AG04449 (cell line): ENCODE data around the gene LPAR5.

Experiments
- CTCF ChIA-PET: fragments of 350-600 bp; formaldehyde crosslinking; extraction: SDS; loops from one replicate; lab custom pipeline; 2021; ENCODE audit warnings: antibody characterized with exemption; lab: Yijun Ruan, JAX
- POLR2A ChIA-PET: fragments of 400-600, 350-600 bp; formaldehyde crosslinking; extraction: SDS; loops from one replicate; lab custom pipeline; 2020; ENCODE audit warnings: antibody characterized with exemption, inconsistent platforms; lab: Yijun Ruan, JAX
- DNase-seq: peaks from one replicate; pipeline ENCODE4 v3.0.0-alpha.2; 2010; ENCODE audit warnings: low read depth, low spot score
- H3K4me3 ChIP-seq: 2 replicates; pipeline ENCODE4 v1.5.1; 2011; ENCODE audit warnings: low read depth, mild to moderate bottlenecking, control low read depth, low read length
- CTCF ChIP-seq: IDR thresholded peaks from one replicate; pipeline ENCODE4 v1.5.1; 2011; ENCODE audit warnings: mild to moderate bottlenecking, moderate library complexity, low read length, control low read depth, inconsistent platforms; ENCODE audit not compliant: insufficient read depth; ENCODE audit errors: missing control alignments

Gene LPAR5

GRCh38 chr12:6575648-6576047 is 60.1 kb downstream of the LPAR5 start:
- POLR2A ChIA-PET, result no interaction called here
- CTCF ChIA-PET, result interaction anchor here (1.0 to 2.1 kb wide), 4 partner anchors 8 to 22 kb away, joined by 3 to 10 read pairs (median 4); partner anchors contain the start of gene NOP2
- no peak for DNase-seq
- H3K4me3 ChIP-seq, result no peak overlapping the region
- no peak for TF ChIP-seq CTCF

GRCh38 chr12:6574576-6575295 is 61.0 kb downstream of the LPAR5 start:
- CTCF ChIA-PET, result interaction anchor here (1.1 to 2.9 kb wide), 3 partner anchors 11 to 17 kb away, joined by 3 to 10 read pairs (median 6); no protein-coding TSS in a partner anchor
- TF ChIP-seq CTCF, result no peak
- no peak overlapping the region for H3K4me3 ChIP-seq
- POLR2A ChIA-PET, result interaction anchor here (0.6 kb wide), 1 partner anchor 25 kb away, joined by 3 read pairs; no protein-coding TSS in a partner anchor
- DNase-seq, result no peak

GRCh38 chr12:6573001-6573400 is 62.8 kb downstream of the LPAR5 start:
- TF ChIP-seq CTCF, result no peak
- ChIA-PET POLR2A (interaction anchor here (0.6 to 0.9 kb wide), 2 partner anchors 11 to 248 kb away, joined by 3 read pairs; no protein-coding TSS in a partner anchor), CTCF (interaction anchor here (0.7 to 2.9 kb wide), 5 partner anchors 9 to 151 kb away, joined by 3 to 11 read pairs (median 3); partner anchors contain the start of gene COPS7A)
- DNase-seq, result no peak
- H3K4me3 ChIP-seq, result no peak overlapping the region

- TF ChIP-seq CTCF, result peak; percentile 60
- CTCF ChIA-PET, result interaction anchor here (0.7 to 2.4 kb wide), 13 partner anchors 10 to 256 kb away, joined by 3 to 10 read pairs (median 5); no protein-coding TSS in a partner anchor
- H3K4me3 ChIP-seq, result no peak overlapping the region
- POLR2A ChIA-PET, result interaction anchor here (1.5 kb wide), 1 partner anchor 36 kb away, joined by 7 read pairs; the partner anchor contains the start of gene GAPDH
- no peak for DNase-seq
Observed at GRCh38 chr12:6570264-6570887, 65.4 kb downstream of the LPAR5 start.

- POLR2A ChIA-PET, result interaction anchor here (1.5 kb wide), 1 partner anchor 36 kb away, joined by 7 read pairs; the partner anchor contains the start of gene GAPDH
- no peak for TF ChIP-seq CTCF
- CTCF ChIA-PET, result interaction anchor here (1.1 to 2.4 kb wide), 8 partner anchors 9 to 35 kb away, joined by 3 to 10 read pairs (median 6); no protein-coding TSS in a partner anchor
- DNase-seq, result no peak
- H3K4me3 ChIP-seq, result no peak overlapping the region
Observed at GRCh38 chr12:6569786-6570185, 66.0 kb downstream of the LPAR5 start.
